Pancreas (tissue), 10 donors: ENCODE results near the gene TOX2. TPM values are rescaled to one million over a fixed set of nuclear protein-coding genes. Genes with fewer than 3 reads are reported as not detected.
A peak's percentile ranks its signal among the peaks of the same experiment; 100 is the strongest.

Source experiments
- ATAC-seq, 4 donors: fragments of 200-7000 bp; cut with Tn5 transposase; one replicate each; pipeline versions ENCODE4 v1.8.0 to v1.9.1; 2020; ENCODE audit warnings: mild to moderate bottlenecking in 4 of 4, moderate library complexity in 4 of 4
- DNase-seq, 6 donors: peaks; one replicate each; pipeline ENCODE4 v3.0.0-alpha.2; 2020
- FAIRE-seq: peaks from 2 replicates; lab custom pipeline; 2012; peaks lifted over from hg19 to GRCh38; lab: Jason Lieb, UNC
- H3K27ac ChIP-seq, 4 donors: fragments of 200-600 bp; sonication (generic); 1 replicate in 3 of 4; 2 replicates in 1 of 4; pipeline versions ENCODE4 v1.5.0 to v1.8.0; 2020
- H3K27me3 ChIP-seq, 4 donors: fragments of 200-600 bp; one replicate each; pipeline ENCODE4 v1.8.0; 2021
- H3K36me3 ChIP-seq, 3 donors: fragments of 200-600 bp; sonication (generic) in 1 of 3; one replicate each; pipeline versions ENCODE4 v1.5.0 to v1.8.0; 2020 to 2021
- H3K4me1 ChIP-seq, 3 donors: fragments of 200-600 bp; one replicate each; pipeline ENCODE4 v1.8.0; 2021
- H3K4me3 ChIP-seq, 4 donors: fragments of 200-600 bp; sonication (generic) in 2 of 4; one replicate each; pipeline versions ENCODE4 v1.5.0 to v1.8.0; 2020 to 2021
- H3K9me3 ChIP-seq, 4 donors: fragments of 200-600 bp; one replicate each; pipeline ENCODE4 v1.8.0; 2021
- WGBS, 2 donors: extraction: QIAGEN DNeasy Blood & Tissue Kit; methylation state at CpG; one replicate each; pipeline ENCODE4 v1.1.7; 2013; 5-methylcytosine and 5-hydroxymethylcytosine counted together
- intact Hi-C, 3 donors: fragments of 100-400 bp; cut with DNase I; formaldehyde crosslinking; loops; one replicate each; pipeline versions ENCODE4 v1.11.1 to v1.14.2; 2022
- polyA plus RNA-seq, 2 donors: library from polyadenylated mRNA; stranded (reverse); fragments of 200-250 nt; gene quantifications; one replicate each; pipeline ENCODE4 v1.2.3, GENCODE V29; 2013
- total RNA-seq, 6 donors: library from RNA; stranded (reverse); fragmentation: NEBNext Ultra II Directional in 4 of 6; extraction: Animal tissue kit (Norgen Biotek cat#: 25700) in 4 of 6; gene quantifications; one replicate each; pipeline versions ENCODE4 v1.2.1 to v1.2.4, GENCODE V29; 2021 to 2023
- TF ChIP-seq, protein P1 (sequence below), 4 donors: fragments of 200-600 bp; sonication (generic) in 3 of 4; IDR thresholded peaks; one replicate each; pipeline versions ENCODE4 v1.5.0 to v1.8.0; 2021; ENCODE audit warnings: antibody characterized with exemption in 4 of 4
- donor health status: healthy with polysubstance abuse.
- donor health status: DM: no; HTN: no; CAD: no; lungs with moderate emphysema.
- donor health status: DM: no; HTN: no; CAD: no.
- donor health status: control.
- donor health status: control.
- donor health status: Bipolar disorder and iron deficiency.
- donor health status: DM: yes; HTN: yes; CAD: no.
- donor health status: DM: no; HTN: no; CAD: no.
- donor health status: DM: no; HTN: no; CAD: no.
- donor health status: DM: yes; HTN: yes; CAD: no.

TOX2 gene, protein sequence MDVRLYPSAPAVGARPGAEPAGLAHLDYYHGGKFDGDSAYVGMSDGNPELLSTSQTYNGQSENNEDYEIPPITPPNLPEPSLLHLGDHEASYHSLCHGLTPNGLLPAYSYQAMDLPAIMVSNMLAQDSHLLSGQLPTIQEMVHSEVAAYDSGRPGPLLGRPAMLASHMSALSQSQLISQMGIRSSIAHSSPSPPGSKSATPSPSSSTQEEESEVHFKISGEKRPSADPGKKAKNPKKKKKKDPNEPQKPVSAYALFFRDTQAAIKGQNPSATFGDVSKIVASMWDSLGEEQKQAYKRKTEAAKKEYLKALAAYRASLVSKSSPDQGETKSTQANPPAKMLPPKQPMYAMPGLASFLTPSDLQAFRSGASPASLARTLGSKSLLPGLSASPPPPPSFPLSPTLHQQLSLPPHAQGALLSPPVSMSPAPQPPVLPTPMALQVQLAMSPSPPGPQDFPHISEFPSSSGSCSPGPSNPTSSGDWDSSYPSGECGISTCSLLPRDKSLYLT
- total RNA-seq (under 1 TPM; 0.24 to 1.00 (median 0.76) TPM), polyA plus RNA-seq (1 to 10 TPM in 1 of 2 donors, under 1 TPM in 1; 0.95 to 2.3 TPM)

DNA sequence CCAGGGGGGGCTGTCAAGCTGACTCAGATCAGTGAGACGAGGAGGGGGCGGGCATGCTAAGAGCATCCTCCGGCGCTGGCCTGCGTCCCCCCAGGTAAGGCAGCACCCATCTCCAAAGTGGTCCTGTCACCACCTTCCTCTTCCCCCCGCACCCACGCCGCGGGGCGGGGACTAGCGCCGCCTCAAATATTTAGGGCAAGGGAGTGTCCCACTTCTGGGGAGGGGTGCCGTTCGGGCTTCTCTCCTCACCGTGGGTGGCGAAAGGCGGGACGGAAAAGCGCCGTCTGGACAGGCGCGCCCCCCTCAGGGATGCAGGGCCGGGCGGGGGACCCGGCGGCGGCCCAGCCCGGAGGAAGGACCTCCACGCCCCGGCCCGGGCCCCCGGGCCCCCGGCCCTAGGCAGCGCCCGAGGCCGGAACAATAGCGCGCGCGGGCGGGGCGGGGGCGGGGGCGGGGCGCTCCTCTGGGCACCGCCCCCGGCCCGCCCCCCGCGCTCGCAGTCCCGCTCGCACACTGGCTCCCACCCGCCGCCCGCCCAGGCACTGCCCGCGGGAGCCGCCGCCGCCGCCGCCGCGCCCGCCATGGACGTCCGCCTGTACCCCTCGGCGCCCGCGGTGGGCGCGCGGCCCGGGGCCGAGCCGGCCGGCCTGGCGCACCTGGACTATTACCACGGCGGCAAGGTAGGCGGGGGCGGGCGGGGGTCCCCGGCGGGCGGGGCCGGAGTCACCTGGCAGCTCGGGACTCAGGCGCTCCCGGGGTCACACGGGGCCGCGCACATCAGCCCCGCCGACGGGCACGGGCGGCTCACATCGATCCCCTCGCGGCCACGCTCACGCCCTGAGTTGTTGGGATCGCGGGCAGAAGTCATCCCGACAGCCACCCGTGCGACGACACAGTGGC lies at the start of gene TOX2:
Gene TOX2, plus strand, starts transcription at position 542 of the 900 bp plus-strand sequence. Its CDS starts 40 bp downstream, at position 582.
- FAIRE-seq (no peak), DNase-seq (peak in 1 of 6 donors; percentile 69), ATAC-seq (peak in 3 of 4 donors; percentile 51 to 83 (median 60))
- TF ChIP-seq, protein P1, sequence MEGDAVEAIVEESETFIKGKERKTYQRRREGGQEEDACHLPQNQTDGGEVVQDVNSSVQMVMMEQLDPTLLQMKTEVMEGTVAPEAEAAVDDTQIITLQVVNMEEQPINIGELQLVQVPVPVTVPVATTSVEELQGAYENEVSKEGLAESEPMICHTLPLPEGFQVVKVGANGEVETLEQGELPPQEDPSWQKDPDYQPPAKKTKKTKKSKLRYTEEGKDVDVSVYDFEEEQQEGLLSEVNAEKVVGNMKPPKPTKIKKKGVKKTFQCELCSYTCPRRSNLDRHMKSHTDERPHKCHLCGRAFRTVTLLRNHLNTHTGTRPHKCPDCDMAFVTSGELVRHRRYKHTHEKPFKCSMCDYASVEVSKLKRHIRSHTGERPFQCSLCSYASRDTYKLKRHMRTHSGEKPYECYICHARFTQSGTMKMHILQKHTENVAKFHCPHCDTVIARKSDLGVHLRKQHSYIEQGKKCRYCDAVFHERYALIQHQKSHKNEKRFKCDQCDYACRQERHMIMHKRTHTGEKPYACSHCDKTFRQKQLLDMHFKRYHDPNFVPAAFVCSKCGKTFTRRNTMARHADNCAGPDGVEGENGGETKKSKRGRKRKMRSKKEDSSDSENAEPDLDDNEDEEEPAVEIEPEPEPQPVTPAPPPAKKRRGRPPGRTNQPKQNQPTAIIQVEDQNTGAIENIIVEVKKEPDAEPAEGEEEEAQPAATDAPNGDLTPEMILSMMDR (IDR thresholded peaks at IDR 0.05): no peak
- H3K27me3 ChIP-seq: peaks cover 0 to 9% (median 1%) of the 10 kb centered on the region in 4 donors
- no peaks in the 10 kb centered on the region for H3K9me3 ChIP-seq
- WGBS, 2 donors: 2 to 3% methylated on average over 60 to 111 of the region's 111 CpGs
- H3K36me3 ChIP-seq: no peaks in the 10 kb centered on the region
- intact Hi-C loops: no loop called here
- no peak within 1 kb of the TSS for H3K27ac ChIP-seq
- H3K4me3 ChIP-seq: peak within 1 kb of the TSS in 2 of 4 donors; percentile 23 to 40
- H3K4me1 ChIP-seq: no peaks in the 10 kb centered on the region

DNA sequence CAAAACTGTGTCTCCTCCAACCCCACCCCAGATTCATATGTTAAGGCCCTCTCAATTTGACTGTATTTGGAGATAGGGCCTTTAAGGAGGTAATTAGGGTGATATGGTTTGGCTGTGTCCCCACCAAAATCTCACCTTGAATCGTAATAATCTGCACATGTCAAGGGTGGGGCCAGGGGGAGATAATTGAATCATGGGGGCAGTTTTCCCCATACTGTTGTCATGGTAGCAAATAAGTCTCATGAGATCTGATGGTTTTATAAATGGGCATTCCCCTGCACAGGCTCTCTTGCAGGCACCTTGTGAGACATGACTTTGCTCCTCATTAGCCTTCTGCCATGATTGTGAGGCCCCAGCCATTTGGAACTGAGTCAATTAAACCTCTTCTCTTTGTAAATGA lies 46.6 kb upstream of the TOX2 start:
- H3K27me3 ChIP-seq: no peaks in the 10 kb centered on the region
- ATAC-seq (no peak), DNase-seq (no peak), FAIRE-seq (no peak)
- WGBS, 2 donors: 75 to 86% methylated on average over 1 of the region's 1 CpG
- no peaks in the 10 kb centered on the region for H3K36me3 ChIP-seq
- intact Hi-C loops: no loop called here
- no peak overlapping the region for H3K4me3 ChIP-seq
- no peak overlapping the region for H3K27ac ChIP-seq
- H3K4me1 ChIP-seq: no peaks in the 10 kb centered on the region
- H3K9me3 ChIP-seq: no peaks in the 10 kb centered on the region
- TF ChIP-seq, protein P1 (IDR thresholded peaks at IDR 0.05): no peak

DNA sequence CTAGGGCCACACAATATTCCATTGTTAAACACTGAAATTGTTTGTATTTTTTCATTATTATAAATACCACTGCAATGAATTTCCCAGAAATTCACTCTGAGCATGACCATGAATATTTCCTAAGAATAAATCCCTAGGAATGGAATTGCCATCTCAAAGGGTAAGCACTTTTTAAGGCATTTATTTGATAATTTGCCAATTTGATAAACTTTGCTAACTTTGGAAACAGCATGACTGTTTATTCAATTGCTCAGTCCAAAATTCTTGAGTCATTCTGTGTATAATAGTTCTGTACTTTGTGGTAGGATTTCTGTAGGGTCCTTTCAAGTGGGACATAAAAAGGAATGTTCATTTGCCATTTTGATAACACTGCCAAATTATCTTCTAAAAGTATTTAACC lies 44.2 kb upstream of the TOX2 start:
- FAIRE-seq (no peak), ATAC-seq (no peak), DNase-seq (no peak)
- Histone ChIP-seq H3K27ac (no peak overlapping the region), H3K9me3 (no peaks in the 10 kb centered on the region), H3K27me3 (no peaks in the 10 kb centered on the region), H3K36me3 (no peaks in the 10 kb centered on the region), H3K4me3 (no peak overlapping the region), H3K4me1 (no peaks in the 10 kb centered on the region)
- intact Hi-C loops: no loop called here
- TF ChIP-seq, protein P1 (IDR thresholded peaks at IDR 0.05): no peak

DNA sequence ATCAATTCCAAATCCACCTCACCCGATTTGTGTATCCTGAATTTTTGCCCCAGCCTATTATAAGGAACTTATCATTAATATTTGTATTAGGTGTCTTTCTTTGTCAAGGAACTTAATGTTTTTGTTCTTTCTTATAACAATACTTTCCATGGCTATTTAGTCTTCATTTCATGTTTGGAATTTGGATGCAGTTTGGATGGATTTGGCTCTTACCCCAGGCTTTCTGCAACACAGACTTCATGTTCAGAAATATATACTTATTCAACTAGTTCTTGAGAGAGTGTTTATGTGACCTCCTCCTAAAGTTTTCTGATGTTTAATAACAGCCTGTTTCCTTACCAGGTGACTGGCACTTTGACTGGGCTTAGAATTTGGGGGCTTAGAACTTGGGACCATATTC lies 35.9 kb upstream of the TOX2 start:
- no peak for FAIRE-seq
- Histone ChIP-seq H3K27ac (no peak overlapping the region), H3K4me1 (no peaks in the 10 kb centered on the region), H3K4me3 (no peak overlapping the region), H3K9me3 (no peaks in the 10 kb centered on the region), H3K27me3 (peaks cover 0 to 7% (median 2%) of the 10 kb centered on the region in 4 donors), H3K36me3 (no peaks in the 10 kb centered on the region)
- no peak for ATAC-seq
- WGBS, 2 donors: 49 to 70% methylated on average over 1 of the region's 1 CpG
- TF ChIP-seq, protein P1 (IDR thresholded peaks at IDR 0.05): no peak
- intact Hi-C loops: no loop called here
- DNase-seq: no peak
